Peyer's patch (tissue), 4 donors: ENCODE measurements around the gene ARSA.

ENCODE experiments used
- CTCF ChIP-seq, 6 experiments: fragments of 450-650 bp in 4 of 6; fragments of 200-600 bp in 2 of 6; sonication (generic) in 1 of 6; IDR thresholded peaks; one replicate each; pipeline ENCODE4 v1.5.1; 2017 to 2019; ENCODE audit warnings: antibody characterized with exemption in 6 of 6, mild to moderate bottlenecking in 3 of 6, moderate library complexity in 1 of 6
- POLR2A ChIP-seq, 2 donors: fragments of 450-650 bp; IDR thresholded peaks; one replicate each; pipeline ENCODE4 v1.5.1; 2017; ENCODE audit warnings: antibody characterized with exemption in 2 of 2, mild to moderate bottlenecking in 2 of 2, moderate library complexity in 2 of 2

GRCh38 chr22:50575426-50575941 is 52.5 kb downstream of the ARSA start:
- TF ChIP-seq CTCF (IDR thresholded peaks at IDR 0.05): no peak
- no peak for TF ChIP-seq POLR2A (IDR thresholded peaks at IDR 0.05)
